Adrenal gland (tissue), 19 donors: ENCODE measurements around the gene USP27X. TPM values are rescaled to one million over a fixed set of nuclear protein-coding genes. Genes with fewer than 3 reads are reported as not detected.

Experiments
- DNase-seq, 7 donors: peaks; one replicate each; pipeline ENCODE4 v3.0.0-alpha.2; 2019 to 2020
- H3K27ac ChIP-seq, 5 donors: fragments of 200-600 bp; sonication (generic) in 4 of 5; 1 replicate in 3 of 5; 2 replicates in 2 of 5; pipeline versions ENCODE4 v1.5.1 to v1.8.0; 2016 to 2020; ENCODE audit warnings: mild to moderate bottlenecking in 1 of 5
- H3K27me3 ChIP-seq: fragments of 200-600 bp; 2 replicates; pipeline ENCODE4 v1.8.0; 2021
- H3K36me3 ChIP-seq, 2 donors: fragments of 200-600 bp; replicated peaks in 1 of 2; 1 replicate in 1 of 2; 2 replicates in 1 of 2; pipeline versions ENCODE4 v1.5.1 to v1.8.0; 2018 to 2022
- H3K4me1 ChIP-seq, 2 donors: fragments of 200-600 bp; replicated peaks in 1 of 2; 1 replicate in 1 of 2; 2 replicates in 1 of 2; pipeline versions ENCODE4 v1.5.1 to v1.8.0; 2018 to 2021
- H3K4me3 ChIP-seq, 4 donors: fragments of 200-600 bp; sonication (generic) in 3 of 4; one replicate each; pipeline ENCODE4 v1.5.1; 2016 to 2018
- H3K9me3 ChIP-seq, 3 donors: fragments of 200-600 bp; sonication (generic) in 1 of 3; replicated peaks in 1 of 3; 1 replicate in 2 of 3; 2 replicates in 1 of 3; pipeline versions ENCODE4 v1.5.1 to v1.8.0; 2016 to 2021
- CTCF ChIP-seq, 6 experiments: fragments of 450-650 bp in 4 of 6; fragments of 200-600 bp in 2 of 6; sonication (generic) in 1 of 6; IDR thresholded peaks; 1 replicate in 5 of 6; 2 replicates in 1 of 6; pipeline versions ENCODE4 v1.5.1 to v1.8.0; 2016 to 2021; ENCODE audit warnings: antibody characterized with exemption in 6 of 6, mild to moderate bottlenecking in 2 of 6, moderate library complexity in 1 of 6
- POLR2A ChIP-seq, 2 donors: fragments of 450-650 bp; IDR thresholded peaks; one replicate each; pipeline ENCODE4 v1.6.1; 2017; ENCODE audit warnings: antibody characterized with exemption in 2 of 2, mild to moderate bottlenecking in 2 of 2, moderate library complexity in 1 of 2
- WGBS, 4 donors: extraction: QIAGEN DNeasy Blood & Tissue Kit in 2 of 4; methylation state at CpG; one replicate each; pipeline versions ENCODE4 v1.1.5 to v1.1.7; 2013 to 2017; 5-methylcytosine and 5-hydroxymethylcytosine counted together
- intact Hi-C, 2 donors: fragments of 100-400 bp; cut with DNase I; formaldehyde crosslinking; loops; one replicate each; pipeline versions ENCODE4 v1.14.1 to v1.15.0; 2022 to 2023
- long read RNA-seq, 10 donors: library from polyadenylated mRNA in 3 of 10; unstranded in 2 of 10; stranded (forward) in 1 of 10; transcript quantifications; one replicate each; pipeline ENCODE4 v2.0.0 and lab custom pipeline, GENCODE V29; 2021 to 2026
- polyA plus RNA-seq, 3 donors: library from polyadenylated mRNA; stranded (reverse); fragments of 200-250 nt in 2 of 3; fragments of 350-450 nt in 1 of 3; fragmentation: Illumina TruSeq in 1 of 3; extraction: RNeasy Lipid Tissue Mini Kit (QIAGEN cat#74804) in 1 of 3; gene quantifications; one replicate each; pipeline ENCODE4 v1.2.3, GENCODE V29; 2013 to 2014
- total RNA-seq, 9 donors: library from RNA; depleted of rRNA in 4 of 9; stranded (reverse); fragments of >200 nt in 4 of 9; fragments of 120-200 nt in 1 of 9; fragmentation: NEBNext Ultra II Directional in 1 of 9; extraction: Animal tissue kit (Norgen Biotek cat#: 25700) in 1 of 9; gene quantifications; one replicate each; pipeline versions ENCODE4 v1.1.0 to v1.2.4, GENCODE V29; 2013 to 2023
- donor health status: healthy with polysubstance abuse.
- donor health status: Bipolar disorder and iron deficiency.
- donor health status: DM: yes; HTN: yes; CAD: no.
- donor health status: DM: no; HTN: no; CAD: no.
- donor health status: DM: no; HTN: no; CAD: no.
- donor health status: DM: yes; HTN: yes; CAD: no.

Gene USP27X
- total RNA-seq (1 to 10 TPM; 1.9 to 8.5 (median 3.6) TPM), polyA plus RNA-seq (1 to 10 TPM; 1.6 to 6.0 (median 2.2) TPM)
- long read RNA-seq, donor 1, transcript USP27X-201 (1 exons, 2,618 nt): major isoform, 7 of 7 reads
- long read RNA-seq, donor 1, partial matches to known transcripts: 0 of 7 reads
- long read RNA-seq, donor 1, other reads (novel, unspliced or antisense): 0 of 7 reads
- long read RNA-seq, donor 2, transcript USP27X-201 (1 exons, 2,618 nt): major isoform, 11 of 11 reads
- long read RNA-seq, donor 2, partial matches to known transcripts: 0 of 11 reads
- long read RNA-seq, donor 2, other reads (novel, unspliced or antisense): 0 of 11 reads
- long read RNA-seq, donor 3, transcript USP27X-201 (1 exons, 2,618 nt): major isoform, 8 of 8 reads
- long read RNA-seq, donor 3, partial matches to known transcripts: 0 of 8 reads
- long read RNA-seq, donor 3, other reads (novel, unspliced or antisense): 0 of 8 reads
- long read RNA-seq, donor 4: 0 reads
- long read RNA-seq, donor 5: 0 reads
- long read RNA-seq, donor 6: 0 reads
- long read RNA-seq, donor 7, transcript USP27X-201 (1 exons, 2,618 nt): major isoform, 5 of 5 reads
- long read RNA-seq, donor 7, partial matches to known transcripts: 0 of 5 reads
- long read RNA-seq, donor 7, other reads (novel, unspliced or antisense): 0 of 5 reads
- long read RNA-seq, donor 8, transcript USP27X-201 (1 exons, 2,618 nt): major isoform, 9 of 9 reads
- long read RNA-seq, donor 8, partial matches to known transcripts: 0 of 9 reads
- long read RNA-seq, donor 8, other reads (novel, unspliced or antisense): 0 of 9 reads
- long read RNA-seq, donor 9, transcript USP27X-201 (1 exons, 2,618 nt): major isoform, 9 of 9 reads
- long read RNA-seq, donor 9, partial matches to known transcripts: 0 of 9 reads
- long read RNA-seq, donor 9, other reads (novel, unspliced or antisense): 0 of 9 reads
- long read RNA-seq, donor 10, partial matches to known transcripts: 0 of 4 reads
- long read RNA-seq, donor 10, other reads (novel, unspliced or antisense): 0 of 4 reads

GRCh38 chrX:49878834-49879655, at the start of gene USP27X:
USP27X (plus strand) TSS chrX:49879484; CDS start chrX:49880308, 824 bp downstream.
- 0 to 52% (median 13%) methylated on average over 9 to 60 of the region's 60 CpGs for WGBS, 4 donors
- TF ChIP-seq POLR2A (IDR thresholded peaks at IDR 0.05): peak in 1 of 2 donors; percentile 58
- TF ChIP-seq CTCF (IDR thresholded peaks at IDR 0.05): peak in 5 of 6 experiments; percentile 44 to 64 (median 56)
- H3K27me3 ChIP-seq: peaks cover 6% of the 10 kb centered on the region
- H3K27ac ChIP-seq: peak within 1 kb of the TSS; percentile 39 to 88 (median 78)
- peak within 1 kb of the TSS in 3 of 4 donors; percentile 43 to 63 (median 56) for H3K4me3 ChIP-seq
- no peaks in the 10 kb centered on the region for H3K36me3 ChIP-seq
- H3K4me1 ChIP-seq: peaks cover 0 to 4% of the 10 kb centered on the region in 2 donors
- peak; percentile 70 to 88 (median 76) for DNase-seq
- H3K9me3 ChIP-seq: no peaks in the 10 kb centered on the region
- intact Hi-C loops: no loop called here

GRCh38 chrX:49838374-49838773, 40.9 kb upstream of the USP27X start:
- Histone ChIP-seq H3K4me1 (no peaks in the 10 kb centered on the region), H3K36me3 (no peaks in the 10 kb centered on the region), H3K9me3 (no peaks in the 10 kb centered on the region), H3K27ac (no peak overlapping the region), H3K4me3 (no peak overlapping the region), H3K27me3 (no peaks in the 10 kb centered on the region)
- 8 to 15% (median 12%) methylated on average over 8 of the region's 8 CpGs for WGBS, 4 donors
- TF ChIP-seq CTCF (IDR thresholded peaks at IDR 0.05): peak; percentile 52 to 77 (median 62)
- TF ChIP-seq POLR2A (IDR thresholded peaks at IDR 0.05): no peak
- peak; percentile 22 to 71 (median 29) for DNase-seq
- intact Hi-C loops: no loop called here

- Histone ChIP-seq H3K27me3 (no peaks in the 10 kb centered on the region), H3K9me3 (no peaks in the 10 kb centered on the region), H3K27ac (no peak overlapping the region), H3K4me3 (no peak overlapping the region), H3K36me3 (no peaks in the 10 kb centered on the region), H3K4me1 (no peaks in the 10 kb centered on the region)
- TF ChIP-seq POLR2A (IDR thresholded peaks at IDR 0.05): no peak
- TF ChIP-seq CTCF (IDR thresholded peaks at IDR 0.05): peak in 5 of 6 experiments; percentile 23 to 46 (median 32)
- peak; percentile 57 to 92 (median 74) for DNase-seq
- intact Hi-C loops: no loop called here
- WGBS, 4 donors: 43 to 51% (median 46%) methylated on average over 3 of the region's 3 CpGs; no CpG with 5 or more reads in 1 of the 4 donors
Measured at GRCh38 chrX:49840679-49841078, 38.6 kb upstream of the USP27X start.
